Keratinocyte (primary cell): ENCODE data around the gene SCRN1. TPM values are rescaled to one million over a fixed set of nuclear protein-coding genes. Genes with fewer than 3 reads are reported as not detected.

Source experiments
- DNase-seq: peaks from one replicate; pipeline ENCODE4 v3.0.0-alpha.2; 2011; ENCODE audit warnings: low read depth, missing footprints, low spot score
- FAIRE-seq: peaks from 2 replicates; lab custom pipeline; 2011; peaks lifted over from hg19 to GRCh38; lab: Jason Lieb, UNC
- H2AFZ ChIP-seq: 2 replicates; pipeline ENCODE4 v1.6.0; 2012; ENCODE audit warnings: low read length, control low read depth, inconsistent platforms; ENCODE audit not compliant: control insufficient read depth
- H3K27ac ChIP-seq: 2 replicates; pipeline ENCODE4 v1.5.1; 2011; ENCODE audit warnings: low read length; ENCODE audit not compliant: control insufficient read depth, insufficient read depth
- H3K27me3 ChIP-seq: 3 replicates; pipeline ENCODE4 v1.6.0; 2011; ENCODE audit warnings: low read length; ENCODE audit not compliant: control insufficient read depth, insufficient read depth; ENCODE audit errors: extremely low read depth
- H3K36me3 ChIP-seq, 2 experiments: 2 replicates in 1 of 2; 3 replicates in 1 of 2; pipeline ENCODE4 v1.5.1; 2011; ENCODE audit warnings: low read length in 2 of 2, mild to moderate bottlenecking in 1 of 2; ENCODE audit not compliant: control insufficient read depth in 2 of 2, insufficient read depth in 2 of 2; ENCODE audit errors: extremely low read depth in 1 of 2
- H3K4me1 ChIP-seq: 3 replicates; pipeline ENCODE4 v1.5.1; 2011; ENCODE audit warnings: low read length; ENCODE audit not compliant: control insufficient read depth, insufficient read depth; ENCODE audit errors: extremely low read depth
- H3K4me2 ChIP-seq: 3 replicates; pipeline ENCODE4 v1.6.0; 2011; ENCODE audit warnings: low read depth, low read length; ENCODE audit not compliant: control insufficient read depth, insufficient read depth; ENCODE audit errors: extremely low read depth
- H3K4me3 ChIP-seq, 3 experiments: fragments of 200-600 bp in 1 of 3; sonication (generic) in 1 of 3; 2 replicates in 2 of 3; 3 replicates in 1 of 3; pipeline ENCODE4 v1.5.1; 2011 to 2016; ENCODE audit warnings: low read length in 3 of 3, mild to moderate bottlenecking in 3 of 3, control low read depth in 2 of 3, inconsistent platforms in 1 of 3, low read depth in 1 of 3, mixed read lengths in 1 of 3, mixed run types in 1 of 3, moderate library complexity in 1 of 3; ENCODE audit not compliant: control insufficient read depth in 2 of 3, insufficient read depth in 2 of 3; ENCODE audit errors: extremely low read depth in 1 of 3
- H3K79me2 ChIP-seq: 2 replicates; pipeline ENCODE4 v1.6.0; 2012; ENCODE audit warnings: low read length; ENCODE audit not compliant: control insufficient read depth, insufficient read depth
- H3K9ac ChIP-seq: 3 replicates; pipeline ENCODE4 v1.6.0; 2011; ENCODE audit warnings: low read length; ENCODE audit not compliant: control insufficient read depth, insufficient read depth; ENCODE audit errors: extremely low read depth
- H3K9me1 ChIP-seq: 3 replicates; pipeline ENCODE4 v1.6.0; 2011; ENCODE audit warnings: low read length; ENCODE audit not compliant: control insufficient read depth, insufficient read depth; ENCODE audit errors: extremely low read depth
- H3K9me3 ChIP-seq: 2 replicates; pipeline ENCODE4 v1.5.1; 2012; ENCODE audit warnings: low read depth, low read length; ENCODE audit not compliant: control insufficient read depth
- H4K20me1 ChIP-seq: 3 replicates; pipeline ENCODE4 v1.6.0; 2011; ENCODE audit warnings: low read length; ENCODE audit not compliant: control insufficient read depth, insufficient read depth; ENCODE audit errors: extremely low read depth
- CTCF ChIP-seq, 3 experiments: IDR thresholded peaks in 1 of 3; conservative IDR thresholded peaks in 1 of 3; optimal IDR thresholded peaks in 1 of 3; 2 replicates in 2 of 3; 3 replicates in 1 of 3; pipeline versions ENCODE3 to v1.5.1; 2011; ENCODE audit warnings: low read length in 3 of 3, mild to moderate bottlenecking in 3 of 3, moderate library complexity in 2 of 3, control low read depth in 1 of 3, inconsistent platforms in 1 of 3; ENCODE audit not compliant: insufficient read depth in 2 of 3; ENCODE audit errors: extremely low read depth in 1 of 3
- EZH2 ChIP-seq: IDR thresholded peaks from one replicate; pipeline ENCODE4 v1.6.1; 2012; ENCODE audit warnings: inconsistent platforms, mild to moderate bottlenecking, low read length, moderate library complexity
- dilution Hi-C: fragments of 300-500 bp; cut with MboI; formaldehyde crosslinking; loops from one replicate; pipeline ENCODE4 v1.7.0; 2020; ENCODE audit warnings: low sequenced_read_pairs; ENCODE audit not compliant: extremely low pct_ligation_motif_present
- polyA plus RNA-seq, 5 experiments: library from polyadenylated mRNA; depleted of rRNA in 3 of 5; stranded (reverse) in 3 of 5; stranded (forward) in 1 of 5; unstranded in 1 of 5; fragments of >200 nt; gene quantifications; 1 replicate in 1 of 5; 2 replicates in 3 of 5; 3 replicates in 1 of 5; pipeline versions ENCODE4 v1.2.1 to v1.2.3, GENCODE V29; 2011 to 2012; ENCODE audit warnings: missing spikeins in 2 of 5, low read depth in 1 of 5, low replicate concordance in 1 of 5

The SCRN1 gene
- polyA plus RNA-seq, 1 donor (not counting 4 experiments of a cell fraction or from before 2014, with no cell fraction given): 52.3 TPM

GRCh38 chr7:30003098-30003497 lies 13.5 kb upstream of the SCRN1 start:
- dilution Hi-C loops: no loop called here
- Histone ChIP-seq H3K27ac (no peak overlapping the region), H4K20me1 (no peaks in the 10 kb centered on the region), H3K9ac (no peak overlapping the region), H3K4me3 (no peak overlapping the region), H2AFZ (no peak overlapping the region), H3K36me3 (no peaks in the 10 kb centered on the region), H3K9me1 (no peaks in the 10 kb centered on the region), H3K79me2 (no peaks in the 10 kb centered on the region), H3K4me2 (no peak overlapping the region), H3K4me1 (no peaks in the 10 kb centered on the region), H3K9me3 (no peaks in the 10 kb centered on the region), H3K27me3 (no peaks in the 10 kb centered on the region)
- TF ChIP-seq EZH2 (no peak), CTCF (optimal IDR thresholded peaks at IDR 0.05 in 1 of 3, IDR thresholded peaks at IDR 0.05 in 1 of 3, conservative IDR thresholded peaks at IDR 0.05 in 1 of 3; ENCODE audit: extremely low read depth in 1 of 3, insufficient read depth in 2 of 3, low read length in 3 of 3) (no peak)
- FAIRE-seq (no peak), DNase-seq (no peak)

- H3K9me3 ChIP-seq: no peaks in the 10 kb centered on the region
- dilution Hi-C loops: no loop called here
- DNase-seq: no peak
These were observed 12.4 kb upstream of the SCRN1 start for GRCh38 chr7:30001998-30002397.

More at GRCh38 chr7:30001998-30002397, 12.4 kb upstream of the SCRN1 start:
- no peaks in the 10 kb centered on the region for H3K79me2 ChIP-seq
- H3K27ac ChIP-seq: no peak overlapping the region
- H3K4me3 ChIP-seq: no peak overlapping the region
- H3K27me3 ChIP-seq: no peaks in the 10 kb centered on the region
- H3K9ac ChIP-seq: no peak overlapping the region
- TF ChIP-seq EZH2 (no peak), CTCF (optimal IDR thresholded peaks at IDR 0.05 in 1 of 3, IDR thresholded peaks at IDR 0.05 in 1 of 3, conservative IDR thresholded peaks at IDR 0.05 in 1 of 3; ENCODE audit: extremely low read depth in 1 of 3, insufficient read depth in 2 of 3, low read length in 3 of 3) (no peak)
- H3K9me1 ChIP-seq: no peaks in the 10 kb centered on the region
- no peaks in the 10 kb centered on the region for H4K20me1 ChIP-seq
- no peak overlapping the region for H3K4me2 ChIP-seq
- no peak overlapping the region for H2AFZ ChIP-seq
- FAIRE-seq: no peak
- no peaks in the 10 kb centered on the region for H3K36me3 ChIP-seq
- H3K4me1 ChIP-seq: no peaks in the 10 kb centered on the region
